A549 treated with dexamethasone at 1 μM for 4 hours (cell line): ENCODE results near the gene HEATR3. TPM values are rescaled to one million over a fixed set of nuclear protein-coding genes. Genes with fewer than 3 reads are reported as not detected.

ENCODE experiments used
- total RNA-seq: library from RNA; stranded (reverse); fragments of 200-300 nt; extraction: Qiagen RNA extraction; gene quantifications from 5 replicates; pipeline ENCODE4 v1.2.3, GENCODE V29; 2022

HEATR3 gene
- total RNA-seq = 11.8 to 15.5 TPM (median 13.9 TPM) in 5 replicates

GRCh38 chr16:50065624-50066481, at the start of gene HEATR3:
Gene HEATR3, plus strand, starts transcription at chr16:50065970. Its CDS starts 162 bp downstream, at chr16:50066132.

GRCh38 chr16:50024684-50025536, 40.9 kb upstream of the HEATR3 start, which contains the start of gene CNEP1R1:
Gene CNEP1R1, plus strand, starts transcription at chr16:50025225. Its CDS starts 91 bp downstream, at chr16:50025316.

GRCh38 chr16:50152807-50153595, 87.2 kb downstream of the HEATR3 start, which contains the start of gene TENT4B:
Gene TENT4B, plus strand, starts transcription at chr16:50153306. Its CDS starts 316 bp downstream, at chr16:50153622.

Other genes starting within 250 kb of the HEATR3 start
- 0.06 to 0.29 TPM (median 0.18 TPM) in 5 replicates for gene ZNF423, start 209.9 kb upstream of the HEATR3 start, total RNA-seq
- 17.8 to 25.4 TPM (median 21.4 TPM) in 5 replicates for gene CNEP1R1, start 40.7 kb upstream of the HEATR3 start, total RNA-seq
- gene TENT4B, start 87.3 kb downstream of the HEATR3 start, total RNA-seq = 9.4 to 13.5 TPM (median 12.8 TPM) in 5 replicates
- gene ADCY7, start 200.6 kb downstream of the HEATR3 start, total RNA-seq = 8.9 to 15.2 TPM (median 12.4 TPM) in 5 replicates